ENCODE results near the gene GBGT1. TPM values are rescaled to one million over a fixed set of nuclear protein-coding genes. Genes with fewer than 3 reads are reported as not detected.

GBGT1 gene
- total and polyA plus RNA-seq, 2 donors (not counting 3 experiments of a cell fraction or from before 2014, with no cell fraction given): 35.6 to 56.3 TPM

DNA sequence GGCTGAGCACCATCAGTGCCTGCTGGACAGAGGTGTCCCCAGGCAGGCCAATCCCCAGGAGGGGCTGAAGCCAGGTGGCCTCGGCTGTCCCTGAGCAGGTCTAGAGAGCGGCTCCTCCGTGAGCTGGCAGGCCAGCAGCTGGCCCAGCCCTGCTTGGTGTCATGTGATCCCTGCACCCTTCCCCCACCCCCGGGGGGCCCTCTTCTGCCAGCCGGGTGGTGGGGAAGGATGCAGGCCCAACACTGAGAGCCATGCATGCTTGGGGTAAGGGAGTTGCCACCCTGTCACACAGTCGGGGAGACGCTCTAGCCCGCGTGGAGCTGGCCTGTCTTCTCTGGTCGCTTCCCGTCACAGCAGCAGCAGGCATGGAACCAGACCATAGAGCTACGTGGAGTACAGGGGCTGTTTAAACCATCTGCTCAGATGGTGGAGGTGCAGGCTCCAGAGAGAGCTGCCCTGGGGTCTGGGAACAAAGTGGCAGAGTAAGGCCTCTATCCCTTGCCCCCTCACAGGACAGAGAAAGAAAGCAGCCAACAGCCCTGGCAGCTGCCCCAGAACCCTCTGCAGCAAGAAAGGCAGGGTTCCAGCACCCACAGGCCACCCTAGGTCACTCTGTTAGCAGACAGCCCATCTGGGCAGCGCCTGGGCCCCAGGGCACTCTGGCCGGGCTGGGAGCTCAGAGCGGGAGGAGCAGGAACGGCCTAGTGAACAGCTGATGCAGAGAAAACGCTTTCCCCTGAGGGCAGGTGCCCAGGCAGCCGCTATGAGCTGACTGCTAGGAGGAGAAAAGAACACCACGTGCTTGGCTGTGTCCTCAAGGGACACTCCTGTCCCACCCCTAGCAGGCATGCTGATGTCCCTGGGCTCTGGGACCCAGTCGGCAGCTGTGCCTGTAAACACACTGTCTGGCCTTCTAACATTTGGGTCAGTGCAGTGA, 49.5 kb downstream of the GBGT1 start:
- no peak overlapping the region for H3K4me3 ChIP-seq (replicated peaks in 1 of 3; ENCODE audit: insufficient read depth in 1 of 3, low read depth in 1 of 3, low read length in 3 of 3)
- H3K36me3 ChIP-seq (ENCODE audit: control insufficient read depth in 2 of 2, extremely low read depth in 1 of 2, insufficient read depth in 2 of 2, low read length in 2 of 2): peaks cover 0 to 7% of the 10 kb centered on the region in 2 experiments
- H2AFZ ChIP-seq (ENCODE audit: low read depth, low read length): no peak overlapping the region
- no peak overlapping the region for H3K27ac ChIP-seq (ENCODE audit: insufficient read depth, low read depth, low read length)
- no peak for FAIRE-seq
- no peak for DNase-seq (ENCODE audit: low read depth, low spot score)
- H3K79me2 ChIP-seq (ENCODE audit: control insufficient read depth, insufficient read depth, low read length): no peaks in the 10 kb centered on the region
- BruUV-seq (replicated peaks): no TSS peak
- intact Hi-C loops (cut with micrococcal nuclease) (no loop called here), dilution Hi-C loops (cut with MboI; ENCODE audit: extremely low pct_ligation_motif_present, low sequenced_read_pairs) (no loop called here)
- no peaks in the 10 kb centered on the region for H3K9me1 ChIP-seq (replicated peaks; ENCODE audit: control insufficient read depth, extremely low read depth, insufficient read depth, low read length)
- ChIA-PET CTCF (interaction anchor here (1.0 to 2.6 kb wide), 5 partner anchors 11 to 30 kb away, joined by 3 to 43 read pairs (median 3); no protein-coding TSS in a partner anchor), POLR2A (interaction anchor here (1.1 kb wide), 1 partner anchor 19 kb away, joined by 4 read pairs; no protein-coding TSS in a partner anchor)
- H4K20me1 ChIP-seq (replicated peaks; ENCODE audit: control insufficient read depth, extremely low read depth, insufficient read depth, low read length): no peaks in the 10 kb centered on the region
- no peak overlapping the region for H3K4me2 ChIP-seq (ENCODE audit: insufficient read depth, low read length)
- peaks cover 20% of the 10 kb centered on the region for H3K4me1 ChIP-seq (ENCODE audit: control insufficient read depth, extremely low read depth, insufficient read depth, low read length)
- H3K27me3 ChIP-seq (ENCODE audit: control insufficient read depth in 2 of 2, insufficient read depth in 2 of 2, low read length in 2 of 2): no peaks in the 10 kb centered on the region
- TF ChIP-seq, protein P1, sequence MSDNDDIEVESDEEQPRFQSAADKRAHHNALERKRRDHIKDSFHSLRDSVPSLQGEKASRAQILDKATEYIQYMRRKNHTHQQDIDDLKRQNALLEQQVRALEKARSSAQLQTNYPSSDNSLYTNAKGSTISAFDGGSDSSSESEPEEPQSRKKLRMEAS (IDR thresholded peaks at IDR 0.05; ENCODE audit: insufficient read depth, insufficient read length): no peak
- TF ChIP-seq, protein P2, sequence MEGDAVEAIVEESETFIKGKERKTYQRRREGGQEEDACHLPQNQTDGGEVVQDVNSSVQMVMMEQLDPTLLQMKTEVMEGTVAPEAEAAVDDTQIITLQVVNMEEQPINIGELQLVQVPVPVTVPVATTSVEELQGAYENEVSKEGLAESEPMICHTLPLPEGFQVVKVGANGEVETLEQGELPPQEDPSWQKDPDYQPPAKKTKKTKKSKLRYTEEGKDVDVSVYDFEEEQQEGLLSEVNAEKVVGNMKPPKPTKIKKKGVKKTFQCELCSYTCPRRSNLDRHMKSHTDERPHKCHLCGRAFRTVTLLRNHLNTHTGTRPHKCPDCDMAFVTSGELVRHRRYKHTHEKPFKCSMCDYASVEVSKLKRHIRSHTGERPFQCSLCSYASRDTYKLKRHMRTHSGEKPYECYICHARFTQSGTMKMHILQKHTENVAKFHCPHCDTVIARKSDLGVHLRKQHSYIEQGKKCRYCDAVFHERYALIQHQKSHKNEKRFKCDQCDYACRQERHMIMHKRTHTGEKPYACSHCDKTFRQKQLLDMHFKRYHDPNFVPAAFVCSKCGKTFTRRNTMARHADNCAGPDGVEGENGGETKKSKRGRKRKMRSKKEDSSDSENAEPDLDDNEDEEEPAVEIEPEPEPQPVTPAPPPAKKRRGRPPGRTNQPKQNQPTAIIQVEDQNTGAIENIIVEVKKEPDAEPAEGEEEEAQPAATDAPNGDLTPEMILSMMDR (IDR thresholded peaks at IDR 0.05; ENCODE audit: extremely low read depth in 1 of 2, insufficient read depth in 1 of 2, low read depth in 1 of 2, low read length in 2 of 2): no peak
- TF ChIP-seq POLR2A (IDR thresholded peaks at IDR 0.05; ENCODE audit: low read depth, low read length): no peak
- no peak for TF ChIP-seq GATA2 (IDR thresholded peaks at IDR 0.05; ENCODE audit: insufficient read depth, insufficient read length, low read depth, low read length)
- TF ChIP-seq MYC (IDR thresholded peaks at IDR 0.05; ENCODE audit: low read depth, low read length): no peak
- TF ChIP-seq FOS (IDR thresholded peaks at IDR 0.05; ENCODE audit: borderline replicate concordance, insufficient read depth, low read length): no peak
- TF ChIP-seq JUN (IDR thresholded peaks at IDR 0.05; ENCODE audit: borderline replicate concordance, insufficient read depth, insufficient read length, low read depth): no peak
- TF ChIP-seq EZH2 (IDR thresholded peaks at IDR 0.05; ENCODE audit: borderline replicate concordance, low read depth, low read length, severe bottlenecking): no peak
- TF ChIP-seq POLR2AphosphoS5 (IDR thresholded peaks at IDR 0.05; ENCODE audit: insufficient read depth, low read depth, low read length): no peak
- H3K9ac ChIP-seq (replicated peaks; ENCODE audit: extremely low read depth, insufficient read depth, low read length): no peak overlapping the region
- no peaks in the 10 kb centered on the region for H3K9me3 ChIP-seq (replicated peaks; ENCODE audit: control insufficient read depth, insufficient read depth, low read length)

All from endothelial cell of umbilical vein (primary cell).